HG03045 (cell line): ENCODE results near the gene NEDD8.
"Not testable (repeated sequence)": the region's sequence is repeated elsewhere in the genome, so short reads cannot be mapped to it uniquely, and the experiment has no call there.

Source experiments
- ATAC-seq: cut with Tn5 transposase; IDR thresholded peaks from one replicate; pipeline ENCODE4 v1.9.1; 2021; ENCODE audit warnings: mild to moderate bottlenecking, moderate library complexity; ENCODE audit not compliant: unreplicated experiment

NEDD8 gene

DNA sequence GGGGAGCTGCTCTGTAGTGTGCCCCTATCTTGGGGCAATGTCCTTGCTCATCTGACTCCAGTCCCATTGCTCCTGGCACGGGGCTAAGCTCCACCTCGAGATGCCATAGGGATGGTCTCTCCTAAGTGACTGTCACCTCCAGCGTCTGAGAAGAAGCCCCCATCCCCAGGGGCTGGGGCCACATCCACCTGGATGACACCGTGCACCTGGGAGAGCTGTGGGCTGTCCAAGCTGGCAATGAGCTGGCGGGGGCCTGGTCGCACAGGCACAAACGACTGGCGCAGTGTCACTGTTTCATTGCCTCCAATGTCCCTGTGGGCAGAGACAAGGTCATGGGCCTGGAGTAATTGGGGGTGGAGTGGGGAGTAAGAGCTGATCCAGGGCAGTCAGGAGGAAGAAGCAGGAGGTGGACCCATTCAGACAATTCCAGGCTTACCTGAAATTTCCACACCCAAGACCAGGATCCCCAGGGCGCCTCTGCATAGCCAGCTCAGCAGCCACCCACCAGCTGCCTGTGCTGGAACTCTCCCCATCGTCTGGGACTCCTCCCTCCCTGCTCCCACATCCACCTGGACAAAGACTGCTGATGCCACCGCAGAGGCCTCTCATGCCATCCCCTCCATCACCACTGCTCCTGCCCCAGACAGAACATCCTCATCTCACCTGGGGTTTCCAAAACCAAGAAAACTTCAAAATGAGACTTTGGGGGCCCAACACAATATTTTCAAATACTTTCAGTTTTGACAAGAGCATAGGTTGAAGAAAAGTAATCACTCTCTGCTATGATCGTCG lies 17.3 kb upstream of the NEDD8 start:
- no peak for ATAC-seq

DNA sequence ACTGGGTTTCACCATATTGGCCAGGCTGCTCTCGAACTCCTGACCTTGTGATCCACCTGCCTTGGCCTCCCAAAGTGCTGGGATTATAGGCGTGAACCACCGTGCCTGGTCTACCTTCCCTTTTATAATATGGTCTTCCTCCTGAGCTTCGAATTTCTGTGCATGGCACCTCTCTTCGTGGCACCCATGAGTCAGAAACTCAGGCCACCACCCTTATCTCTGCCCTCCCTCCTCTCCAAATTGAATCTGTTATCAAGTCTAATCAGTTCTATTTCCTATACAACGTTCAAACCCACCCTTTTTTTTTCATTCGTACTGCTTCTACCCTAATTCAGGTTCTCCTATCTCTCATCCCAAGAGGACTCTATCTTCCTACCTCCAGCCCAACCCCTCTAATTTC lies 15.3 kb upstream of the NEDD8 start:
- no peak for ATAC-seq

DNA sequence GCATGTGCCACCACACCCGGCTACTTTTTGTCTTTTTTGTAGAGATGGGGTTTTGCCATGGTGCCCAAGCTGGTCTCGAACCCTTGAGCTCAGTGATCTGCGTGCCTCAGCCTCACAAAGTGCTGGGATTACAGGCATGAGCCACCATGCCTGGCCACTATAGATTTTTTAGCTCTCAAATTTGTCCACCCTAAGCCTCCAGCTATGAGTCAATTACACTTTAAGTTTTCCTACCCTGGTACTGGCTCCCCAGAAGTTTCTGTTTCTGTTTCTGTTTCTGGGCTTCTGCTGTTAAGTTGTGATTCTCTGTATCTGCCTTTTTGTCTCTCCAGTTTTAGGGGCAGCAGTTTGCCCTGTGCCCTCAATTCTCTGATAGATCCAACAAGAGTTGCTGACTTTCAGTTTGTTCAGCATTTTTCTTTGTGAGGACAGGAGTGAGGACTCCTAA lies 14.6 kb upstream of the NEDD8 start:
- no peak for ATAC-seq

- ATAC-seq, result not testable (repeated sequence)
Measured at GRCh38 chr14:24245350-24245749, 13.2 kb upstream of the NEDD8 start.

DNA sequence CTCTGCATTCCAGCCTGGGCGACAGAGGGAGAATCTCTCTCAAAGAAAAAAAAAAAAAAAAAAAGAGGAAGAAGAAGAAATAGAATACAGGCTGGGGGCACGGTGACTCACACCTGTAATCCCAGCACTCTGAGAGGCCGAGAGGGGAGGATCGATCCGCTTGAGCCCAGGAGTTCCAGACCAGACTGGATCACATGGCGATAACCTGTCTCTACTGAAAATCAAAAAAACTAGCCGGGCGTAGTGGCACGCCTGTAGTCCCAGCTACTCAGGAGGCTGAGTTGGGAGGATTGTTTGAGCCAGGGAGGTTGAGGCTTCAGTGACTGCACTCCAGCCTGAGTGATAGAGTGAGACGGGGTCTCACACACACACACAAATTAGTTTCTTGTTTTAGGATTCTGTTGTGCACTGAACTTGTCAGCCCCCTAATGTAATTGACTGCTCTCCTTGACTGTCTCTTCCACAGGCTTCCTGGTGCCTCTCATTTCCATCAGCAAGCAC lies 11.2 kb upstream of the NEDD8 start:
- ATAC-seq, result no peak

DNA sequence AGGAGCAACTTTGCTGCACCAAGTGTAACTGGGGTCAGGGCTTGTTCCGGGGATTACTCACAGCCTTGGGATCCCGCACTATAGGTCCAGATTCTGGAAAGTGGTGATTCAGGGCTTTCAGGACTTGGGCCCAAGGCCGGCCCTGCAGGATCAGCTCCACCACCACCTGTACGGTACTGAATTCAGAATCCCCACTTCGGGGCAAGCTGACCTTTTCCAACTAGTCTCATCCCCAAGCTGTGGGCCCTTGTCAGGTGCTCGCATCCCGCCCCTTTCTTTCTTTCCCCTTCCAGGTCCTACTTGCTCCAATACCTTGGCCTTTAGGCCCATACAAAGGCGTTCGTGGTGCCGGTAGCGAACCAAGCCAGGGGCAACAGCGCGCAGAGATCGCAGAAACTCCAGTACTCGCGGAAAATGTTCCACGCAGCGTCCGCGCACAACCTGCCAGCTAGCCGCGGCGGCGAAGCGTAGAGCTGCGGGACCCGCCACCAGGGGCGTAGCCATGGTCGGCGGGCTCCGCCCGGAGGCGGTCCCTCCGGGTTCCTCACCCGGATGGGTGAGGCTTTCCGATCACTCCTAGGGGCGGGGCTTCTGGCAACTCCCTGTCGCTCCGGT lies 9.8 kb upstream of the NEDD8 start:
- peak; percentile 79 for ATAC-seq

GRCh38 chr14:24240110-24240918 lies 8.1 kb upstream of the NEDD8 start:
- no peak for ATAC-seq

GRCh38 chr14:24238527-24239037 lies 6.4 kb upstream of the NEDD8 start:
- no peak for ATAC-seq

- ATAC-seq, result no peak
Measured at GRCh38 chr14:24238123-24238522, 6.0 kb upstream of the NEDD8 start.

DNA sequence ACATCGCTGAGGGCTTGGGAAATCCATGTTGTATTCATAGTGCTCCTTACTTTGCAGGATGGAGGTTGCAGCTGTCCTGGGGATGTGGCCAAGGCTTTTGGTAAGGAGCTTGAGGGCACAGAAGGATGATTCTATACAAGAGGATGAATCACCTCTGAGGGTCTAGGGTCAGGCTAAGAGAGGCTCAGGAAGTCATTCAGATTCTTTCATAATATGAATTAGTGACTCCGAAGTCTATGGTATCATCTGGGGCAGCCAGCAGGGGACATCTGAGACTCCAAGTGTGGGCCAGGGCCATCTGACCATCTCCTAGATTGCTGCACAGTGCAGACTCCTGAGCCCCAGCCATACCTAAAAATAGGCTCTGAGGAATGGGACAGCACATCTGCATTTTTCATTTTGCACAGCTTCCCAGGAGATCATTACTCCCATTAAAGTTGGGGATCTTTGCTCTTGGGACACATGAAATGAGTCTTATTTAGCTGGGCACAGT lies 5.3 kb upstream of the NEDD8 start:
- ATAC-seq, result no peak

GRCh38 chr14:24236689-24237462 lies 4.7 kb upstream of the NEDD8 start:
- no peak for ATAC-seq

GRCh38 chr14:24235804-24236688 lies 3.9 kb upstream of the NEDD8 start:
- ATAC-seq, result no peak

- ATAC-seq, result no peak
Measured at GRCh38 chr14:24234095-24235005, 2.2 kb upstream of the NEDD8 start.

DNA sequence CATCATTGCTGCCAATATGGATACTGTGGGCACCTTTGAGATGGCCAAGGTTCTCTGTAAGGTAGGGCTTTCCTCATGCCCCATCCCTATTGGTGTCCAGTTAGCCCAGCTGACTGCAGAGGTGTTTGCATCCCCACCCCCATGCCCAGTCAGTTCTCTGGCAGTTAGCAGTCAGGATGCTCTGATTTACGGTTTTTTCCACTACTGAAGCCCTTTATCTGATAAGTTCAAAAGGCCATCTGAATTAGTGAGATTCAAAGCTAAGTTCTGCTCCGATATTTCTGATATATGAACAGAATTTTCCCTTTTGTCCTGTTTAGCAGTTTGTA lies 1.3 kb upstream of the NEDD8 start:
- ATAC-seq, result no peak

DNA sequence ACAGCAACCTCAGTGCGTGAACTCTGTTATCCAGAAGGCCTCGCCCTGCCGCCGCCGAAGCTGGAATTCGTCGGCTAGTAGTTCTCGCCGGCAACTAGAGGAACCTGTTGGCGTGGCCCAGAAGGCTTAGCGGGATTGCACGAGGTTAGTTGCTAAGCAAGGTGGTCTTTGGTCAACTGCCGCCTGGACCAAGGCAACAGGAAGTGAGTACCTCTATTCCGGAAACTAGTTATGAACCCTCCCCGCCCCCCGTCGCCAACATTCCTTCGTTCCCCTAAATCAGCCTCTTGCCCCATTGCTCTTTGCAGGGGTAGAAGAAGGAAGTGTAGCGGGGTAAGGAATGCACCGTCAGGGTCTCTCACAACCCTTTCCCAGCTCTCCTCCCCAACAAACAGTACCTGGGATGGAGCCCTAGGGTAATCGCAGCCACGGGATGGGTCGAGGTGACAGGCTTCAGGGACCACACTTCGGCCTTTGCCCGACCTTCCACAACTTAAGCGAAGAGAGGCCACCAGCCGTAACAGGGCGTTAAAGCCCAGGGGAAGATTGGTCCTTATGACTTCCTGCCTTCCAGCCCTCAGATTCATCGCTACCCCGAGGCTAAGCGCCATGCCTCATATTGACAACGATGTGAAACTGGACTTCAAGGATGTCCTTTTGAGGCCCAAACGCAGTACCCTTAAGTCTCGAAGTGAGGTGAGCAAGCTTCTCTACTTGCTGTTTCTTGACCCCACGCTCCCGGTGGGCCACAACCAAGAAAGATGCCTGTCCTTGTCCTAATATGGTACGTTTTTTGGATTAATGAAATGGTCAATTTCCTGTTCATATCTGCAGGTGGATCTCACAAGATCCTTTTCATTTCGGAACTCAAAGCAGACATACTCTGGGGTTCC lies 724 bp upstream of the NEDD8 start, which contains the start of gene GMPR2:
Gene GMPR2, plus strand, starts transcription at position 285 of the 893 bp plus-strand sequence. Its CDS starts 325 bp downstream, at position 610.
- ATAC-seq, result peak; percentile 48

DNA sequence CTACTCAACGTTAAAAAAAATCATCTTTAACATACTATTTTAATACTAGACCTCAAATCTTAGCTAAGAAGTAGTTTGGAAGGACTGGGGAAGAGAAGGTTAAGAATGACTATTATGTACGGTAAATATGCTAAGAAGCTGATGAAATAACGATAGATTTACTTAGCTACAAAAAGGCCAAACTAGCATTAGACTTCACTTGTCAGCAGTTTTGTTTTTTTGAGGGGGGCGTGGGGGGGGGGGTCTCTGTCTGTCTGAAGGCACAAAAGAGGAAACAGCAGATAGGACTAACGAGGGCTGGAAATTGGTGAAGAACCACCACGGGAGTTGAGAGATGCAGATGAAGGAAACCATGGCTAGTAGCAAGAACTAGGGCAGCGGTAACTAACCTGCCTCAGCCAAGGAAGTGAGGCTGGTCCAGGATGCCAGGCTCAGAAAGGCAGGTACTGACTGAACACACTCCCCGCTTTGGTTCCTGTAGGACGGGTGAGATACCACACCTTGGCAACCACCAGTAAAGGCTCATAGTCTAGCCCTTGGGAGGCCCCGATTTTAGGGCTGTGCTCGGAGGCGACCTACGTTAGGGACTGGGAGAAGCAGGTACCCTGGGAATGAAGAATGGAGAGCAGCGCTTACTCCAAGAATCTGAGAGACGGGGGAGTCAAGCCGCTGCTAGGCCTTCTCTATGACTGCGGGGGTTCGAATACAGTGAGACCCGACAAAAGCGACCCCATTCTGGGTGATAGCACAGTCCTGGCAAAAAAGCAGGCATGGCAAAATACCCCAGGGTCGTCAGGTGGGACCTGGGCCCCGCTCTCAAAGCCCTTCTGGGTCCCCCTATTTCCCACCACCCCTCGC lies 675 bp downstream of the NEDD8 start:
- ATAC-seq, result peak; percentile 4
